ENCODE results near the gene LAPTM5. TPM values are rescaled to one million over a fixed set of nuclear protein-coding genes. Genes with fewer than 3 reads are reported as not detected.

LAPTM5 gene
- total and polyA plus RNA-seq, 2 donors (not counting 3 experiments of a cell fraction or from before 2014, with no cell fraction given): 83.4 to 95.2 TPM

DNA sequence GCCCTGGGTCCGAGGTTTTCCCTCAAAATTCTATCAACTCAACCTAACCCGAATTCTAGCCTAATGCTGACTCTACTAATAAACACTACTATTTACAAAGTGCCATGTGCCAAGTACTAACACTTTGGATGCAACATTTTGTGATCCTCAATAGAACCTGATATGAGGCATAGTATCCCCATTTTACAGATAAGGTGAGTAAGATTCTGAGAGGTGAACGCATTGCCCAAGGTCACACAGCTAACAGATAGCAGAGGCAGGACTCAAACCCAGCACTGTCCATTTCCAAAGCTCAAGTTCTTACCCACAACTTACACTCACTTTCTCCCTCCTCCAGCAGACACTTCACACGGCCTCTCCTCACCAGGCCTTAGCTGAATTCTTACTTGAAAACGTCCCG lies 46.0 kb upstream of the LAPTM5 start:
- H3K27me3 ChIP-seq (ENCODE audit: control insufficient read depth in 2 of 2, insufficient read depth in 2 of 2, low read length in 2 of 2): peaks cover 14 to 20% of the 10 kb centered on the region in 2 experiments
- H4K20me1 ChIP-seq (replicated peaks; ENCODE audit: control insufficient read depth, extremely low read depth, insufficient read depth, low read length): no peaks in the 10 kb centered on the region
- TF ChIP-seq POLR2AphosphoS5 (IDR thresholded peaks at IDR 0.05; ENCODE audit: insufficient read depth, low read depth, low read length) (no peak), MYC (IDR thresholded peaks at IDR 0.05; ENCODE audit: low read depth, low read length) (no peak), GATA2 (IDR thresholded peaks at IDR 0.05; ENCODE audit: insufficient read depth, insufficient read length, low read depth, low read length) (no peak), EZH2 (IDR thresholded peaks at IDR 0.05; ENCODE audit: borderline replicate concordance, low read depth, low read length, severe bottlenecking) (no peak), POLR2A (IDR thresholded peaks at IDR 0.05; ENCODE audit: low read depth, low read length) (no peak), FOS (IDR thresholded peaks at IDR 0.05; ENCODE audit: borderline replicate concordance, insufficient read depth, low read length) (no peak), JUN (IDR thresholded peaks at IDR 0.05; ENCODE audit: borderline replicate concordance, insufficient read depth, insufficient read length, low read depth) (no peak), MAX (IDR thresholded peaks at IDR 0.05; ENCODE audit: insufficient read depth, insufficient read length) (no peak)
- TF ChIP-seq, protein P1, sequence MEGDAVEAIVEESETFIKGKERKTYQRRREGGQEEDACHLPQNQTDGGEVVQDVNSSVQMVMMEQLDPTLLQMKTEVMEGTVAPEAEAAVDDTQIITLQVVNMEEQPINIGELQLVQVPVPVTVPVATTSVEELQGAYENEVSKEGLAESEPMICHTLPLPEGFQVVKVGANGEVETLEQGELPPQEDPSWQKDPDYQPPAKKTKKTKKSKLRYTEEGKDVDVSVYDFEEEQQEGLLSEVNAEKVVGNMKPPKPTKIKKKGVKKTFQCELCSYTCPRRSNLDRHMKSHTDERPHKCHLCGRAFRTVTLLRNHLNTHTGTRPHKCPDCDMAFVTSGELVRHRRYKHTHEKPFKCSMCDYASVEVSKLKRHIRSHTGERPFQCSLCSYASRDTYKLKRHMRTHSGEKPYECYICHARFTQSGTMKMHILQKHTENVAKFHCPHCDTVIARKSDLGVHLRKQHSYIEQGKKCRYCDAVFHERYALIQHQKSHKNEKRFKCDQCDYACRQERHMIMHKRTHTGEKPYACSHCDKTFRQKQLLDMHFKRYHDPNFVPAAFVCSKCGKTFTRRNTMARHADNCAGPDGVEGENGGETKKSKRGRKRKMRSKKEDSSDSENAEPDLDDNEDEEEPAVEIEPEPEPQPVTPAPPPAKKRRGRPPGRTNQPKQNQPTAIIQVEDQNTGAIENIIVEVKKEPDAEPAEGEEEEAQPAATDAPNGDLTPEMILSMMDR (IDR thresholded peaks at IDR 0.05; ENCODE audit: extremely low read depth in 1 of 2, insufficient read depth in 1 of 2, low read depth in 1 of 2, low read length in 2 of 2): no peak
- H3K9me3 ChIP-seq (replicated peaks; ENCODE audit: control insufficient read depth, insufficient read depth, low read length): no peaks in the 10 kb centered on the region
- H3K4me2 ChIP-seq (ENCODE audit: insufficient read depth, low read length): no peak overlapping the region
- no peak overlapping the region for H2AFZ ChIP-seq (ENCODE audit: low read depth, low read length)
- no peaks in the 10 kb centered on the region for H3K79me2 ChIP-seq (ENCODE audit: control insufficient read depth, insufficient read depth, low read length)
- CTCF ChIA-PET: interaction anchor here (0.6 to 10.7 kb wide), 12 partner anchors 13 to 125 kb away, joined by 3 to 528 read pairs (median 20); partner anchors contain the start of gene SDC3
- H3K36me3 ChIP-seq (ENCODE audit: control insufficient read depth in 2 of 2, extremely low read depth in 1 of 2, insufficient read depth in 2 of 2, low read length in 2 of 2): no peaks in the 10 kb centered on the region
- H3K27ac ChIP-seq (ENCODE audit: insufficient read depth, low read depth, low read length): no peak overlapping the region
- H3K4me1 ChIP-seq (ENCODE audit: control insufficient read depth, extremely low read depth, insufficient read depth, low read length): peaks cover under 1% of the 10 kb centered on the region
- no peak for FAIRE-seq
- no peak for DNase-seq (ENCODE audit: low read depth, low spot score)
- no TSS peak for BruUV-seq (replicated peaks)
- no peak overlapping the region for H3K4me3 ChIP-seq (replicated peaks in 1 of 3; ENCODE audit: insufficient read depth in 1 of 3, low read depth in 1 of 3, low read length in 3 of 3)
- H3K9ac ChIP-seq (replicated peaks; ENCODE audit: extremely low read depth, insufficient read depth, low read length): no peak overlapping the region
- intact Hi-C loops (cut with micrococcal nuclease) (no loop called here), dilution Hi-C loops (cut with MboI; ENCODE audit: extremely low pct_ligation_motif_present, low sequenced_read_pairs) (loop anchor here (25.0 kb wide), 1 partner anchor 109 kb away; the partner anchor contains the start of gene SDC3)
- POLR2A ChIA-PET: no interaction called here
- no peaks in the 10 kb centered on the region for H3K9me1 ChIP-seq (replicated peaks; ENCODE audit: control insufficient read depth, extremely low read depth, insufficient read depth, low read length)
